Measurements from ENCODE around the gene ENOX2. TPM values are rescaled to one million over a fixed set of nuclear protein-coding genes. Genes with fewer than 3 reads are reported as not detected.
"Not testable (repeated sequence)": the region's sequence is repeated elsewhere in the genome, so short reads cannot be mapped to it uniquely, and the experiment has no call there.

Gene ENOX2
- polyA plus RNA-seq, 1 donor from 2014 or later = 19.1 TPM

DNA sequence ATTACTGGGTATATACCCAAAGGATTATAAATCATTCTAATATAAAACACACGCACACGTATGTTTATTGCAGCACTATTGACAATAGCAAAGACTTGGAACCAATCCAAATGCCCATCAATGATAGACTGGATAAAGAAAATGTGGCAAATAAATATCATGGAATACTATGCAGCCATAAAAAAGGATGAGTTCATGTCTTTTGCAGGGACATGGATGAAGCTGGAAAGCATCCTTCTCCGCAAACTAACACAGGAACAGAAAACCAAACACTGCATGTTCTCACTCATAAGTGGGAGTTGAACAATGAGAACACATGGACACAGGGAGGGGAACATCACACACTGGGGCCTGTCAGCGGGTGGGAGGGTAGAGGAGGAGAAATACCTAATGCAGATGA lies 83.6 kb downstream of the ENOX2 start:
- peak overlapping the region in 1 of 3 donors; percentile 19 for H3K27ac Mint-ChIP-seq
- H3K27me3 Mint-ChIP-seq, H3K9me3 Mint-ChIP-seq, H3K36me3 Mint-ChIP-seq, H3K4me1 Mint-ChIP-seq, H3K4me3 Mint-ChIP-seq: not testable (repeated sequence)

DNA sequence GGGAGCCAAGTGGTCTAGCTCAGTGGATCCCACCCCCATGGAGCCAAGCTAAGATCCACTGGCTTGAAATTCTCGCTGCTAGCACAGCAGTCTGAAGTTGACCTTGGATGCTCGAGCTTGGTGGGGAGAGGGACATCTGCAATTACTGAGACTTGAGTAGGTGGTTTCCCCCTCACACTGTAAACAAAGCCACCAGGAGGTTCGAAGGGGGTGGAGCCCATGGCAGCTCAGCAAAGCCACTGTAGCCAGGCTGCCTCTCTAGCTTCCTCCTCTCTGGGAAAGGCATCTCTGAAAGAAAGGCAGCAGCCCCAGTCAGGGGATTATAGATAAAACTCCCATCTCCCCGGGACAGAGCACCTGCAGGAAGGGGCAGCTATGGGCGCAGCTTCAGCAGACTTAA lies 89.1 kb downstream of the ENOX2 start:
- not testable (repeated sequence) for H3K4me1 Mint-ChIP-seq, H3K4me3 Mint-ChIP-seq, H3K36me3 Mint-ChIP-seq, H3K27me3 Mint-ChIP-seq, H3K27ac Mint-ChIP-seq, H3K9me3 Mint-ChIP-seq

- Mint-ChIP-seq H3K36me3 (peaks cover 6% of the 10 kb centered on the region), H3K27ac (no peak overlapping the region), H3K9me3 (peaks cover 0 to 5% (median 0%) of the 10 kb centered on the region in 3 donors), H3K27me3 (no peaks in the 10 kb centered on the region), H3K4me1 (peaks cover 0 to 4% (median 0%) of the 10 kb centered on the region in 3 donors), H3K4me3 (no peak overlapping the region)
Observed at GRCh38 chrX:130810561-130810960, 92.4 kb downstream of the ENOX2 start.

DNA sequence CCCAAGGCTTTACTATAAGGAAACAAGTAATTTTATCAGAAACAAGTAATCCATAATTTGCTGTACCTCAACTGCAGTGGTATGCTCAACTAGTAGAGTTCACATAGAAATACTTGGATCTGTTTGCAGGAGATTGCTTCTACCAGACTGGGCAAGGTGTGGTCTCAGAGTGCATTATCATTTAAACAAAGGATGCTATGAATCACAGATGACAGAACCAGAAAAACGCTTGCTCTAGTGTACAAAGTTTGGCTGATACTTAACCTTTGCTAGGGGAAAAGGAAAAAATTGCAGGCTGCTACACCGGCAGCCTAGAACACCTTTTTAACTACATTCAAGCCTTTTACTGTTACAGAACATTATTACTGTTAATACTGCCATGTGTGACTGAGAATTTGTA lies 97.1 kb downstream of the ENOX2 start:
- no peak overlapping the region for H3K27ac Mint-ChIP-seq
- H3K4me1 Mint-ChIP-seq = no peaks in the 10 kb centered on the region
- no peak overlapping the region for H3K4me3 Mint-ChIP-seq
- no peaks in the 10 kb centered on the region for H3K9me3 Mint-ChIP-seq
- H3K27me3 Mint-ChIP-seq = no peaks in the 10 kb centered on the region
- H3K36me3 Mint-ChIP-seq = peaks cover 2% of the 10 kb centered on the region

- Mint-ChIP-seq H3K9me3 (no peaks in the 10 kb centered on the region), H3K27ac (no peak overlapping the region), H3K4me1 (no peaks in the 10 kb centered on the region), H3K36me3 (peaks cover 2% of the 10 kb centered on the region), H3K4me3 (no peak overlapping the region), H3K27me3 (no peaks in the 10 kb centered on the region)
Observed at GRCh38 chrX:130803537-130803936, 99.5 kb downstream of the ENOX2 start.

DNA sequence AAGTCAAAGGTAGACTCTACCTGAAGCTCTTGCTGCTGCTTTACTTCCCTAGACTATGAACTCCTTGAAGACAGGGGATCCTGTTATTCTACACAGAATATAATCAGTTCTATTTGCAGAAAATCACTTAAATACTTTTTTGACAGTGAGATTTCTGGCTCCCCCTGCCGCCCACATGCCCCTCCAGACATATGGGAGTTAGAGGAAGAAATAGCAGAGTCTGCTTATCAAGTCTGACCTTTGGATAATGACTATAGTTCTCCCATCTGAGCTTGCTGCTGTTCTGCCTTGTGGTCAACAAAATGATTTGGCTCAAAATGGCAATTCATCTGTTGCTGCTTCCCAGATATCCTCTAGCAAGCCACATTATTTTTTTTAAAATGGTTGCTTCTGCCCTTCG lies 101.1 kb downstream of the ENOX2 start:
- Mint-ChIP-seq H3K36me3 (peaks cover 2% of the 10 kb centered on the region), H3K9me3 (no peaks in the 10 kb centered on the region), H3K27me3 (no peaks in the 10 kb centered on the region), H3K4me1 (no peaks in the 10 kb centered on the region), H3K4me3 (no peak overlapping the region), H3K27ac (no peak overlapping the region)

- Mint-ChIP-seq H3K36me3 (peaks cover 2% of the 10 kb centered on the region), H3K27me3 (peaks cover 2% of the 10 kb centered on the region), H3K4me3 (no peak overlapping the region), H3K27ac (no peak overlapping the region), H3K9me3 (no peaks in the 10 kb centered on the region), H3K4me1 (no peaks in the 10 kb centered on the region)
Observed at GRCh38 chrX:130799393-130799792, 103.6 kb downstream of the ENOX2 start.

DNA sequence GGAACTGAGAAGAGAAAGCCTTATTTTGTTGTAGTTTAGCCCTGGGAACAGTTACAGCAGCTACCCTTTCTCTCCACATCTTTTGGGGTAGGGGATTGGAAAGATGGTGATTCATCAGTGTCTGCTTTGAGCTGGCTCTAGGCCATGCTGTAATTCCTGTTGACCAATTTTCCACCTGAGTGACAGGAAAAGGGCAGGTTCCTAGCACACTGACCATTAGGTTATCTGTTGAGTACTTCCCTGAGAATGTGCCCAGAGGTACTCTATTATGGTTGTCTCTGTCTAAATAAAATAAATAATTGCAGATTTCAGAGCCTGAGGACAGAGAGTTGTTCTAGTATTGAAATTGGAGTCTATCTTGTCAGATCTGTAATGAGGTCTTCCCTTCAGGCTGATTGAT lies 109.0 kb downstream of the ENOX2 start:
- Mint-ChIP-seq H3K27ac (no peak overlapping the region), H3K27me3 (peaks cover 2% of the 10 kb centered on the region), H3K4me1 (no peaks in the 10 kb centered on the region), H3K4me3 (no peak overlapping the region), H3K36me3 (no peaks in the 10 kb centered on the region), H3K9me3 (peaks cover 0 to 5% (median 0%) of the 10 kb centered on the region in 3 donors)

DNA sequence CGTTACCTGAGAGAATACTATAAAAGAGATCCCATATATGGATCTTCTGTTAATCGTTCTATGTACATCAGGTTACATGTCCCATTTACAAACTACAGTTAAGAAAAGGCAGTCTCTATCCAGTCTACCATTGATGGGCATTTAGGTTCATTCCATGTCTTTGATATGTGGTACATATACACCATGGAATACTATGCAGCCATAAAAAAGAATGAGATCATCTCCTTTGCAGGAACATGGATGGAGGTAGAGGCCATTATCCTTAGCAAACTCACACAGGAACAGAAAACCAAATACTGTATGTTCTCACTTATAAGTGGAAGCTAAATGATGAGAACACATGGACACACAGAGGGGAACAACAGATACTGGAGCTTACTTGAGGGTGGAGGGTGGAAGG lies 111.1 kb downstream of the ENOX2 start:
- H3K36me3 Mint-ChIP-seq, H3K4me3 Mint-ChIP-seq, H3K4me1 Mint-ChIP-seq, H3K9me3 Mint-ChIP-seq, H3K27me3 Mint-ChIP-seq, H3K27ac Mint-ChIP-seq: not testable (repeated sequence)

- H3K4me1 Mint-ChIP-seq = no peaks in the 10 kb centered on the region
- no peak overlapping the region for H3K27ac Mint-ChIP-seq
- H3K9me3 Mint-ChIP-seq = peaks cover 0 to 5% (median 0%) of the 10 kb centered on the region in 3 donors
- no peaks in the 10 kb centered on the region for H3K27me3 Mint-ChIP-seq
- H3K4me3 Mint-ChIP-seq = no peak overlapping the region
- no peaks in the 10 kb centered on the region for H3K36me3 Mint-ChIP-seq
Observed at GRCh38 chrX:130789793-130790192, 113.2 kb downstream of the ENOX2 start.

- H3K4me1 Mint-ChIP-seq = no peaks in the 10 kb centered on the region
- peaks cover 0 to 5% (median 0%) of the 10 kb centered on the region in 3 donors for H3K9me3 Mint-ChIP-seq
- no peaks in the 10 kb centered on the region for H3K27me3 Mint-ChIP-seq
- H3K4me3 Mint-ChIP-seq = no peak overlapping the region
- no peaks in the 10 kb centered on the region for H3K36me3 Mint-ChIP-seq
- H3K27ac Mint-ChIP-seq = no peak overlapping the region
Observed at GRCh38 chrX:130788786-130789581, 114.0 kb downstream of the ENOX2 start.

GRCh38 chrX:130786030-130786429 lies 117.0 kb downstream of the ENOX2 start:
- H3K4me1 Mint-ChIP-seq = no peaks in the 10 kb centered on the region
- H3K27ac Mint-ChIP-seq = no peak overlapping the region
- no peak overlapping the region for H3K4me3 Mint-ChIP-seq
- no peaks in the 10 kb centered on the region for H3K36me3 Mint-ChIP-seq
- H3K9me3 Mint-ChIP-seq = no peaks in the 10 kb centered on the region
- H3K27me3 Mint-ChIP-seq = no peaks in the 10 kb centered on the region

- H3K4me3 Mint-ChIP-seq = no peak overlapping the region
- no peak overlapping the region for H3K27ac Mint-ChIP-seq
- peaks cover 5% of the 10 kb centered on the region for H3K36me3 Mint-ChIP-seq
- peaks cover 0 to 2% (median 0%) of the 10 kb centered on the region in 3 donors for H3K4me1 Mint-ChIP-seq
- no peaks in the 10 kb centered on the region for H3K27me3 Mint-ChIP-seq
- H3K9me3 Mint-ChIP-seq = no peaks in the 10 kb centered on the region
Observed at GRCh38 chrX:130778773-130779172, 124.2 kb downstream of the ENOX2 start.

DNA sequence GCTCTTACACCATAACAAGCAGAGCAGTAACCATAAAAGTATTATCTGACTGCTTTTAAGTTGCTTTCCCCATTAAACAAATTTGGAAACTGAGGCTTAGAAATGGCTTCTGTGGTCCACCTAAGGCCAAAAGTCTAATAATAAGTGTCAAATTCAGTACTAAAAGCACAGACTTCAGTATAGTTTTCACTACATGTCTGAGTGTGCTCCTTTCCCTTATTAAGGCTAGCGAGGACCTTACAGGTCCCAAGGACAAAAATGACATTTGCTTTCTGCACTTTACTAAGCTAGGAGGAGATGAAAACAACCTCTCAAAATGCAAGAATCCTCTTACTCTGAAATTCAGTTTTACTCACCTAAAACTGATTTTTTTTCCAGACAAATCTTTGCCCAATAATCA lies 127.2 kb downstream of the ENOX2 start:
- peaks cover 5% of the 10 kb centered on the region for H3K36me3 Mint-ChIP-seq
- H3K4me1 Mint-ChIP-seq = peaks cover 0 to 2% (median 0%) of the 10 kb centered on the region in 3 donors
- no peaks in the 10 kb centered on the region for H3K9me3 Mint-ChIP-seq
- H3K27ac Mint-ChIP-seq = no peak overlapping the region
- no peak overlapping the region for H3K4me3 Mint-ChIP-seq
- no peaks in the 10 kb centered on the region for H3K27me3 Mint-ChIP-seq

DNA sequence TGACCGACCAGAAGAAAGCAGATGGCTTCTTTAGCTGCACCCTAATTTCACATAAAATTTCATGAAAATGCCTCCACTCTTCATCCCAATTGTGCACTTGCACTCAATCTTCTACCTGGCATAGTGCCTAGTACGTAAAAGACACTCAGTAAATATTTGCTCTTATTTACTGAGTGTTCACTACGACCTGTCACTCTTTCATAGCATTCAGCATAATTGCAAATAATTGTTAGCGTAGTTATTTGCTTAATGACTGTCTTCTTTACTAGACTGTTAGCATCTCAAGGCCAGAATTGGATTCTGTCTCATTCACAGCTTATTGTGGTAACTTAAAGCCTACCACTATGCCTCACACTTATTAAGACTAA lies 130.2 kb downstream of the ENOX2 start:
- Mint-ChIP-seq H3K4me3 (no peak overlapping the region), H3K27me3 (no peaks in the 10 kb centered on the region), H3K36me3 (no peaks in the 10 kb centered on the region), H3K27ac (no peak overlapping the region), H3K4me1 (no peaks in the 10 kb centered on the region), H3K9me3 (no peaks in the 10 kb centered on the region)

DNA sequence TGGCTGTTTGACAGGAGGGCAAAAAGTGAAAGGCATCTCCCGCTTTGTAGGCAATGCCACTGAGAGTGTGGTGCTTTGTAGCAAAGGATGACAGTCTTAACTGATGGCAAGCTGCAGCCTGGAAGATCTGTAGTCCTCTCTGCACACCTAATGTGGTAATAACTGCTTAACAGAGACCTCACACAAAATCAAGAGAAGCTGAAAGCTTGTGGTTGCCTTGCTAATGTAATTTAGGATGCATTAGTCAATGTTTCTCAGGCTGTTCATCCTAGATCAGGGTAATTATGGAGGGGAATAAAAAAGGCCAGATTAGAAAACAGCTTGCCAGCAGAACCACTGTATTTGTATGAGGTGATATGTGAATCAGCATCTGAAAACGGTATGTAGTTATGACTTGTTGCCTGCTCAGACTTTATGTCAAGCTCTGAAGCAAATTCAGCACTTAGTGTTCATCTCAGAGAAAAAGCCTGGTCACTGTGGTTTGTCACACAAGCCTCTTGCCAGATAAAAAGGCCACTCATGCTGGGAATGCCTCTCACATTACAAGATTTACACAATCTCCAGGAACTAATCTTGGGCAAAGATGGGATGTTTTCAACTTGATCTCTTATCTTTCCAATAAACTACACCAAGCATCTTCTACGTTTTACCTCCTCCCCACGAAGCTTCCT lies 130.8 kb downstream of the ENOX2 start:
- no peak overlapping the region for H3K4me3 Mint-ChIP-seq
- no peaks in the 10 kb centered on the region for H3K36me3 Mint-ChIP-seq
- H3K9me3 Mint-ChIP-seq = no peaks in the 10 kb centered on the region
- H3K4me1 Mint-ChIP-seq = no peaks in the 10 kb centered on the region
- H3K27me3 Mint-ChIP-seq = no peaks in the 10 kb centered on the region
- no peak overlapping the region for H3K27ac Mint-ChIP-seq

Data from IgD-negative memory B cell (primary cell).